GM12874 (cell line): Measurements from ENCODE around the gene GRID1.

Experiments
- CTCF ChIP-seq: IDR thresholded peaks from 2 replicates; pipeline ENCODE4 v1.5.1; 2011; ENCODE audit warnings: low read depth, mild to moderate bottlenecking, control low read depth, low read length, moderate library complexity; ENCODE audit not compliant: insufficient read depth

GRID1 gene

GRCh38 chr10:86399879-86400704 lies 33.5 kb upstream of the GRID1 start:
- peak; percentile 97 for TF ChIP-seq CTCF

- no peak for TF ChIP-seq CTCF
Measured at GRCh38 chr10:86399514-86399878, 32.9 kb upstream of the GRID1 start.

- no peak for TF ChIP-seq CTCF
Measured at GRCh38 chr10:86397120-86397519, 30.5 kb upstream of the GRID1 start.

- TF ChIP-seq CTCF: no peak
Measured at GRCh38 chr10:86393862-86394455, 27.4 kb upstream of the GRID1 start.

GRCh38 chr10:86393362-86393761 lies 26.8 kb upstream of the GRID1 start:
- no peak for TF ChIP-seq CTCF

GRCh38 chr10:86392723-86393094 lies 26.1 kb upstream of the GRID1 start:
- no peak for TF ChIP-seq CTCF

GRCh38 chr10:86391986-86392722 lies 25.6 kb upstream of the GRID1 start:
- TF ChIP-seq CTCF: no peak
